Uterus (tissue), 4 donors: ENCODE results near the gene LCN10. TPM values are rescaled to one million over a fixed set of nuclear protein-coding genes. Genes with fewer than 3 reads are reported as not detected.

ENCODE experiments used
- DNase-seq, 2 donors: peaks; one replicate each; pipeline ENCODE4 v3.0.0-alpha.2; 2019 to 2020
- H3K27ac ChIP-seq, 2 donors: fragments of 200-600 bp; sonication (generic); 1 replicate in 1 of 2; 2 replicates in 1 of 2; pipeline ENCODE4 v1.5.1; 2016 to 2018
- H3K27me3 ChIP-seq, 2 donors: fragments of 200-600 bp; sonication (generic); one replicate each; pipeline ENCODE4 v1.5.1; 2018 to 2019; ENCODE audit warnings: control low read depth in 1 of 2
- H3K36me3 ChIP-seq, 2 donors: fragments of 200-600 bp; sonication (generic); one replicate each; pipeline ENCODE4 v1.5.1; 2019; ENCODE audit warnings: control low read depth in 1 of 2
- H3K4me1 ChIP-seq, 2 donors: fragments of 200-600 bp; sonication (generic); one replicate each; pipeline ENCODE4 v1.5.1; 2018 to 2019; ENCODE audit warnings: control low read depth in 1 of 2
- H3K4me3 ChIP-seq, 2 donors: fragments of 200-600 bp; sonication (generic); 1 replicate in 1 of 2; 2 replicates in 1 of 2; pipeline ENCODE4 v1.5.1; 2018 to 2019; ENCODE audit warnings: mild to moderate bottlenecking in 1 of 2
- H3K9me3 ChIP-seq, 2 donors: fragments of 200-600 bp; sonication (generic); one replicate each; pipeline ENCODE4 v1.5.1; 2019; ENCODE audit warnings: control low read depth in 1 of 2
- CTCF ChIP-seq, 4 experiments: fragments of 200-600 bp in 2 of 4; fragments of 450-650 bp in 2 of 4; sonication (generic) in 2 of 4; IDR thresholded peaks; one replicate each; pipeline ENCODE4 v1.5.1; 2016 to 2019; ENCODE audit warnings: antibody characterized with exemption in 4 of 4, mild to moderate bottlenecking in 2 of 4, moderate library complexity in 1 of 4
- POLR2A ChIP-seq, 2 donors: fragments of 450-650 bp; IDR thresholded peaks; one replicate each; pipeline ENCODE4 v1.6.1; 2016; ENCODE audit warnings: antibody characterized with exemption in 2 of 2, mild to moderate bottlenecking in 1 of 2, moderate library complexity in 1 of 2
- intact Hi-C: fragments of 100-400 bp; cut with DNase I; formaldehyde crosslinking; loops from one replicate; pipeline ENCODE4 v1.15.1; 2023; ENCODE audit warnings: low total_unique reads
- total RNA-seq, 4 donors: library from RNA; depleted of rRNA in 3 of 4; stranded (reverse); fragments of >200 nt in 3 of 4; gene quantifications; one replicate each; pipeline versions ENCODE4 v1.1.0 to v1.2.4, GENCODE V29; 2014 to 2023
- donor health status: DM: yes; HTN: yes; CAD: no.

The LCN10 gene
- total RNA-seq, 4 donors from 2014 or later: 0.55 to 81.4 (median 20.4) TPM

GRCh38 chr9:136753371-136754058 lies 10.8 kb upstream of the LCN10 start:
- Histone ChIP-seq H3K9me3 (no peaks in the 10 kb centered on the region), H3K4me3 (no peak overlapping the region), H3K27ac (no peak overlapping the region), H3K4me1 (no peaks in the 10 kb centered on the region), H3K36me3 (no peaks in the 10 kb centered on the region), H3K27me3 (no peaks in the 10 kb centered on the region)
- TF ChIP-seq POLR2A (IDR thresholded peaks at IDR 0.05) (no peak), CTCF (IDR thresholded peaks at IDR 0.05) (no peak)
- intact Hi-C loops: no loop called here
- no peak for DNase-seq

GRCh38 chr9:136751814-136752213 lies 9.1 kb upstream of the LCN10 start:
- Histone ChIP-seq H3K27ac (no peak overlapping the region), H3K36me3 (no peaks in the 10 kb centered on the region), H3K4me1 (no peaks in the 10 kb centered on the region), H3K27me3 (no peaks in the 10 kb centered on the region), H3K4me3 (no peak overlapping the region), H3K9me3 (no peaks in the 10 kb centered on the region)
- no peak for DNase-seq
- intact Hi-C loops: no loop called here
- TF ChIP-seq CTCF (IDR thresholded peaks at IDR 0.05) (no peak), POLR2A (IDR thresholded peaks at IDR 0.05) (no peak)

- DNase-seq: no peak
- Histone ChIP-seq H3K9me3 (no peaks in the 10 kb centered on the region), H3K4me3 (no peak overlapping the region), H3K36me3 (no peaks in the 10 kb centered on the region), H3K27ac (peak overlapping the region in 1 of 2 donors; percentile 10), H3K27me3 (no peaks in the 10 kb centered on the region), H3K4me1 (no peaks in the 10 kb centered on the region)
- intact Hi-C loops: no loop called here
- TF ChIP-seq POLR2A (IDR thresholded peaks at IDR 0.05) (no peak), CTCF (IDR thresholded peaks at IDR 0.05) (no peak)
Measured at GRCh38 chr9:136751244-136751643, 8.5 kb upstream of the LCN10 start.

GRCh38 chr9:136750526-136750925 lies 7.8 kb upstream of the LCN10 start:
- H3K27ac ChIP-seq: peak overlapping the region in 1 of 2 donors; percentile 67
- H3K4me3 ChIP-seq: no peak overlapping the region
- H3K4me1 ChIP-seq: no peaks in the 10 kb centered on the region
- no peak for DNase-seq
- no peaks in the 10 kb centered on the region for H3K36me3 ChIP-seq
- intact Hi-C loops: no loop called here
- no peaks in the 10 kb centered on the region for H3K27me3 ChIP-seq
- TF ChIP-seq CTCF (IDR thresholded peaks at IDR 0.05): no peak
- no peaks in the 10 kb centered on the region for H3K9me3 ChIP-seq

GRCh38 chr9:136748666-136749611 lies 6.2 kb upstream of the LCN10 start:
- Histone ChIP-seq H3K9me3 (no peaks in the 10 kb centered on the region), H3K27me3 (no peaks in the 10 kb centered on the region), H3K36me3 (no peaks in the 10 kb centered on the region), H3K4me1 (no peaks in the 10 kb centered on the region), H3K4me3 (no peak overlapping the region), H3K27ac (peak overlapping the region; percentile 36 to 67)
- TF ChIP-seq CTCF (IDR thresholded peaks at IDR 0.05) (no peak), POLR2A (IDR thresholded peaks at IDR 0.05) (no peak)
- intact Hi-C loops: no loop called here
- no peak for DNase-seq
